Measurements from ENCODE around the gene RPL29.

Gene RPL29

DNA sequence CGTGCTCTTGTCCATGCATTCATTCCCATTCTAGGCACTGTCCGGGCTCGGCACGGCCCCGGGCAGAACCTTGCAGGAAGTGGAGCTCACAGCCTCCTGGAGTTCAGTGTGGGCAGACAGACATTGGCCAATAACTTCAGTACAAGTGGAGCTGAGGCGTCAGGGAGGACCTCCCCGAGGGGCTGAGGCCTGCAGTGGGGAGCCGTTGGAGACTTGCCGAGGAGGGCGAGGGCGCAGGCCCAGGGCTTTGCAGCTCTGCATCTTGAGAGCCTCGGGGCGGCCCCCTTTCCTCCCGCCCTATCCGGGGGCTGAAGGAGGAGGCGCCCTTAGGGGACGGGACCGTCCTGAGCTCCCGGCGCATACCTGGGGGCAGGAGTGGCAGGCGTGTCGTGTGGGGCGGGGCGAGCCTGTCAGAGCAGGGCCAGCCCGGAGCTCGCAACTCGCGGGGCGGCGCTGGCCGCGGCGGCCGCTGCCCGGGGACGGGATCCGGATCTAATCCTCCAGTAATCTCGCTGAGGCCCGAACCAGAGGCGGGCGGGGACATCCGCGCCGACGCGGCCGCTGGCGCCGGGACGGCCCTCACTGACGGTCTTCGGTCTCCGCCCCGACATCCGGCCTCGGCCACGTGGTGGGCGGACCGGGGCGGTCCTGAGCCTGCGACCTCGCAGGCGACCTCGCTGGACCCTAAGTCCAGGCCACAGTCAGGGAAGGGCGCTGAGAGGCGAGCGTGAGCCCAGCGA lies 12.7 kb downstream of the RPL29 start, which contains the start of gene ACY1:
Gene ACY1 (plus strand): TSS at position 698 of the 740 bp plus-strand sequence. CDS start 530 bp downstream, outside the sequence.
- DNase-seq (ENCODE audit: low spot score) = peak; percentile 98

DNA sequence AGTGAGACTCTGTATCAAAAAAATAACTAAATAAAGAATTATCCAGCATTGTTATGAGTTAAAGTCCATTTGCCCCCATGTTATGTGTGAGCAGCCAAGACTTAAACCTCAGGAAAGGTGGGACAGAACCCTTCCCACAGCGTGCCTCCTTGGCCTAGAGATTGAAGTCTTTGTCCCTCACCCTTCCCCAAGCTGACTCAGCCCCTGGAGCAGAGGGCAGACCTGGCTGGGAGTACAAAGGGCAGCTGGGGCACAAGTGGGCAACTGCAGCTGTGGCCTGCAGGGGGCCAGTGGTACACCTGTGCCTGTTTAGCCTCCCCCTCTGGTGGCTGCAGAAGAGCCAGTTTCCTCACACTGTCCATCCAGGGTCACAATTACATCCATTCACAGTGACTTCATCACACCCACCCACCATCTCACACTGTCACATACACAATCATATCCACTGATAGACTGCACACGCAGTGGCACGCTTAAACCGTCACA lies 13.3 kb downstream of the RPL29 start:
- no peak for DNase-seq (ENCODE audit: low spot score)

DNA sequence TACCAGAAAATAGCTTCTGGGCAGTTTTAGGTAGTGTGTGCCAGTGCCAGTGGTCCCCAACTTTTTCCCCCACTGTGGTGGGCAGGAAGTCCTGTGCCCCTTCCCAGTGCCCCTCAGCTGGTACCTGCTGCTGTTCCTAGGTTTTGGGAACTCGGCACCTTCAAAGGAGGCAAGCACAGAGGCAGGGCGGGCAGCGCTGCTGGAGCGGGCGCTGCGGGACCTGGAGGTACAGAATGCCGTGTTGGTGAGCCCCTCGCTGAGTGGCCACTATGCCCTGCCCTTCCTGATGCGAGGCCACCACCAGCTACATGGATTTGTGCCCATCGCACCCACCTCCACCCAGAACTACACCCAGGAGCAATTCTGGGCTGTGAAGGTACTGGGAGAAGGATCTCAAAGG lies 15.4 kb downstream of the RPL29 start:
- no peak for DNase-seq (ENCODE audit: low spot score)

DNA sequence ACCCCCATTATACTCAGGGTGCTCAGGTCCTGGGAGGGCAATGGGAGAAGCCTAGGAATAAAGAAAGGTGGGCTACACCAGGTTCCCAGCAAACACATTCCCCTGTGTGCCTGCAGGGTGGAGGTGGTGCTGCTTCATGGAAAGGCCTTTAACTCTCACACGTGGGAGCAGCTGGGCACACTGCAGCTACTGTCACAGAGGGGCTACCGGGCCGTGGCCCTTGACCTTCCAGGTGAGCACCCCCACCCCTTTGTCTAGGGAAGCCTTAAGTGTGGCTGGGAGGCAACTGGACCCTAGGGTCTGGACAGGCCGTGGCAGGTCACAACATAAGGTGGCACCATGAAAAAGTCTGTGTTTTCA lies 17.6 kb downstream of the RPL29 start:
- DNase-seq (ENCODE audit: low spot score) = no peak

DNA sequence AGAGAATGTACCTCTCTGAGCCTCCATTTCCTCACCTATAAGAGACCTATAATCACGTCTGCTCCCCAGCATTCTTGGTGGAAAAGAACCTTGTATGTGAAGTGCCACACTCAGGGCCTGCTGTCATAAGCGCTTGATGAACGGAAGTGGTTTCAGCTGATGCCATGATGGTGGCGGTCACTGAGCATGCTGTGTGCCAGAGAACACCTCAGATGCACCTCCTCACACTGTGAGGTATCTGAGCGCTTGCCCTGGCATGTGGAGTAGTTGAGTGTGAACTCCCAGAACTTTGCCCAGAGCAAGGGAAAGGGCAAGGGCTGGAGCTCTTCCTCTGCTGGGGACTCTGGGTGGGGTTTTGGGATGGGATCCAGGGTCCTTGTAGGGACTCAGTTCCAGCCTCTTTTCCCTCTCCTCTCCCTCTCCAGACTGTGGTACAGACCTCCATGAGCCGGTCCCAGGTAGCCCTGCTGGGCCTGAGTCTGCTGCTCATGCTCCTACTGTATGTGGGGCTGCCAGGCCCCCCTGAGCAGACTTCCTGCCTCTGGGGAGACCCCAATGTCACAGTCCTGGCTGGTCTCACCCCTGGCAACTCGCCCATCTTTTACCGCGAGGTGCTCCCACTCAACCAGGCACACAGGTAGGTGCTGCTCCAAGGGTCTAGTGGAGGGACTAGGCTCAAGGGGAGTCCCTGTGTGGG lies 18.1 kb downstream of the RPL29 start:
- DNase-seq (ENCODE audit: low spot score) = no peak

DNA sequence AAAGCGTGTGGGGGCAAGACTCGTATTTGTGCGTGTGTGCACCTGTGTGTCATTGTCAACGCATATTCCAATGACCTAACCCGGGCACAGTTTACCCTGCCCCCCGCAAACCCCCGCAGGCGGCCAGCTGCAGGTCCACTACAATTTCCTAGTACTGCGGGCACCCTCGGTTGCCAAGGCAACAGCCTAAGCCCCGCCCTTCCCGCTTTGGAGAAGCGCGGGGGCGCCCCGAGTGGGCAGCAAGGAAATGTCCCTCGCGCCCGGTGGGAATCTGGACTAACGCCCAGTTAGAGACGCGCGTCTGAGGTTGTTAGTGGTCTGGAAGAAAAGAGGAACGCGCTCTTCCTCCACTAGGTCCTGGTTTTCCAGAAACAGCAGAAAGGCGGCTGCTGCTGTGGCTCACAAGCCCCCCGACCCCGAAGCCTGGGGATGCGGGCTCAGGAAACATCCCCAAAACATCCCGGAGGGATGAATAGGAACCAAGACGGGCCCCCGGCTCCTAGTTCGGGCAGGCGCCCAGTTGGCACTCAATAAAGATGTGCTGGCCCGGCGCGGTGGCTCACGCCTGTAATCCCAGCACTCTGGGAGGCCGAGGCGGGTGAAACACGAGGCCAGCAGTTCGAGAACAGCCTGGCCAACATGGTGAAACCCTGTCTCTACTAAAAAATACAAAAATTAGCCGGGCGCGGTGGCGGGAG lies 19.7 kb downstream of the RPL29 start:
- peak; percentile 67 for DNase-seq (ENCODE audit: low spot score)

DNA sequence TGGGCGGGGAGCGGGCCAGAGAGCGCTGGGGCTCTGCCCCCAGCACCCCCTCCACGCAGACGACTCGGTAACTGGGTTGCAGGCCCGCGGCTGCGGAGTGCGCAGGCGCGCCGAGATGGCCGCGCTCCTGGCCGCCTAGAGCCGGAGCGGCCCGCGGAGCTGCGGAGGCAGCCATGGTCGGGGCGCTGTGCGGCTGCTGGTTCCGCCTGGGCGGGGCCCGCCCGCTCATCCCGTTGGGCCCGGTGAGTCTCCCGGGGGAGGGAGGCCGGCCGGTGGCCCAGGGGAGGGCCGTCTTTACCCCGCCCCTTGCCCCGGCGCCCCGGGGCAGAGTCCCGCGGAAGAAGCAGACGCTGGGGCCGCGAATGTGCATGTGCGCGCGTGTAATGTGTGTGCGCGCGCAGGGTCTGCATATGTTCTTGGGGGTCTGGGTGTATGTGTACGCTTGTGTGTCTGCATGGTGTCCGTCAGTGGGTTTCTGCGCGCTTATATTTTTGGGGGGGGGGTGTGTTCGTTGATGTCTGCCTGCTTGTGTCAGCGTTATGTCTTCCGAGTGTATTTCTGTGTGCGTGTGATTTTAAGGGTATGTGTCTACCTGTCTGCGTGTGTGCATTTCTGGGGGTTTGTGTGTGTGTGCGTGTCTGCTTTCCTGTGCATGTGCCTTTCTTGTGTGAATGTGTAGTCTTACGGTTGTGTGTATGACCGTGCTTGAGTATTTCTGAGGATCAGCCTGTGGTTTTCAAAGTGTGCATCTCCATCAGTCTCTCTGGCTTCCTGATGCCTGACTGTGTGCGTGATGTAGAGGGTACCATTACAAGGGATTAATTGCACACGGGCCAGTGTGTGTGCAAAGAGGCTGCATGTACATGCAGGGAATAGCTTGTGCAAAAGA lies 20.5 kb downstream of the RPL29 start, which contains the start of gene ABHD14A:
Gene ABHD14A (plus strand): TSS at position 102 of the 889 bp plus-strand sequence. CDS start 72 bp downstream, at position 174.
- DNase-seq (ENCODE audit: low spot score) = peak; percentile 92

DNA sequence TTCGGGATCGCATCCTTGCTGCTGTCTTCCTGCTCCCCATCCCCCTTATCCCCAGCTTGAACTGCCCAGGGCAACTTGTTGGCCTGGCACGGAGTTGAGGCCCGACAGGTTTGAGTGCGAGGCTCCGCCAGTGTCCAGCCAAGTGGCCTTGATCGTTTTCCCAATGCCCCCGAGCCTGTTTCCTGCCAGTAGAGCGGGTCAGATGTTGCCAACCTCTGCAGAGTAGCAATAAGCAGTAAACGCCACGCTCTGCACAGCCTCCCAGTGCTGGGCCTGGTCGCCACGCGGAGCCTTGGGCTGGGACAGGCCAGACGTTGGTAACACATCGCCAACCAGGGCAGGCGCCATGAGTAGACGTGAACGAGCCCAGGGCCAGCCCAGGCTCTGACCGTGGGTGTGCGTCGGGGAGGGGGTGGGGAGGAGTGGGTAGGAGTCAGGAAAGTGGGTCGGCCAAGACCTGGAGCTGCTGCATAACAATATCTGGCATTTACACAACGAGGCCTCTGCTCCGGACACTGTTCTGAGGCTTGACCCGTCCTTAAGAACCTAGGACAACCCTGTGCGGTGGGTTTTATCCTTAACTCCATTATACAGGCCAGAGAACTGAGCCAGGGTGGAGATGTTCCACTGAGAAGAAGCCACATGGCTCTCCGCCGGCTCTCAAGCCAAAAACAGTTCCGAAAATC lies 21.3 kb downstream of the RPL29 start:
- no peak for DNase-seq (ENCODE audit: low spot score)

DNA sequence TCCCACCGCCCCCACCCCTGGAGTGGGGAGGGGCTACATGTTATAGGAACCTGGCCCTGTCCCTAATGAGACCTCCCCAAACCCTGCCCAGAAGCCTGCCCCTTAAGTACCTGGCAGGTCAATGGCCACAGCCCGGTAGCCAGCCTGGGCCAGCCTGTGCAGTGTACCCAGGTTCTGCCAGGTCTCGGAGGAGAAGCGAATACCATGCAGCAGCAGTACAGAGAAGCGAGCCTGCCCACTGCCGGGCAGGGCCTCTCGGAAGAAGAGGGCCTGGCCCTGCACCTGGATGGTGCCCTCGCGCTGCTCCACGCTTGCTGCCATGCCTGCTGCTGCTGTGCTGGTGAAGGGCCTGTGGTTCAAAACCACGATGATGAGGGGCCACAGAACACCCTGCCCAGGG lies 24.3 kb downstream of the RPL29 start:
- DNase-seq (ENCODE audit: low spot score) = no peak

DNA sequence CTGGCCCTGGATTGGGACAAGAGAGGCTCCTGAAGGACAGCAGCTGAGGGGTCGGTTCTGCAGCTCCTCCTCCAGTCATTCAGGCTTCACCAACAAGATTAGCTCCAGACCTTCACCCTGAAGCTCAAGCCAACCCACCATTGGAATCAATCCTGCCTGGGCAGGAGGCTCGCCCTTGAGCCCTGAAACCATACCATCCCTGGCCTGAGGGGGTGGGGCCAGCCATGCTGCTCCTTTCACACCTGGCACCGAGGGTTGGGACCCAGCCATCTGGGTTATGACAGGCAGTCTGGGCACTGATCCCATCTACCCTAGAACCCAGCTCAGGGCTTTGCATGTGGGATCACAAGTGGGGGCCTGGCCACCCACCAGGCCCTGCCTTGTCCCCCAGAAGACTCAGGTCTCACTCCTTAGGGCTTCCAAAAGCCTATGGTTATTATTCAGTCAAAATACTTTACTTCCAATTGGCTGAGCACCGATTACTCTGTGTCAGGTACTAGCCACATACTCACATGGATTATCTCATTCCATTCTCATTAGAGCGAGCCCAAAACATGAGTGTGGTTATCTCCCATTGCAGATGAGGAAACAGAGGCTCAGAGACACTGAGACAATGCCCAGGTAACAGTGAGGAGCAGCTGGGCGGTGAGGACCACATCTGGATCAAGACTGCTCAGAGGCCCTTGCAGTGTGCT lies 24.9 kb downstream of the RPL29 start:
- no peak for DNase-seq (ENCODE audit: low spot score)

DNA sequence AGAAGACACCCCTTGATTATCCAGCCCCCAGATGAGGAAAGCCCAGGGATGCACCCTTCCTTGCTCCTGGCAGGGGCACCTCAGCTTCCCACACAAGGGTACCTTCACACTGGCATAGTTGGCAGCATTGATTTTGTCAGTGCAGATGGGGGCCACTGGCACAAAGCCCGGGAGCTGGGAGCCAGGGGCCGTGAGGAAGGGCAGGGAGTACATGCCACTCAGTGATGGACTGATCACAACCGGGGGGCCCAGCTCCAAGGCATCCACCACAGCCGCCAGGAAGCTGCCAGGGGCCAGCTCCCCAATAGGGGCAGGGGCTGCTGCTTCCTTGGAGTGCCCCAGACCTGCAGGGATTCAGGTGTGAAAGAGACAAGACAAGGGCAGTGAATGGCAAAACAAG lies 25.9 kb downstream of the RPL29 start:
- DNase-seq (ENCODE audit: low spot score) = no peak

DNA sequence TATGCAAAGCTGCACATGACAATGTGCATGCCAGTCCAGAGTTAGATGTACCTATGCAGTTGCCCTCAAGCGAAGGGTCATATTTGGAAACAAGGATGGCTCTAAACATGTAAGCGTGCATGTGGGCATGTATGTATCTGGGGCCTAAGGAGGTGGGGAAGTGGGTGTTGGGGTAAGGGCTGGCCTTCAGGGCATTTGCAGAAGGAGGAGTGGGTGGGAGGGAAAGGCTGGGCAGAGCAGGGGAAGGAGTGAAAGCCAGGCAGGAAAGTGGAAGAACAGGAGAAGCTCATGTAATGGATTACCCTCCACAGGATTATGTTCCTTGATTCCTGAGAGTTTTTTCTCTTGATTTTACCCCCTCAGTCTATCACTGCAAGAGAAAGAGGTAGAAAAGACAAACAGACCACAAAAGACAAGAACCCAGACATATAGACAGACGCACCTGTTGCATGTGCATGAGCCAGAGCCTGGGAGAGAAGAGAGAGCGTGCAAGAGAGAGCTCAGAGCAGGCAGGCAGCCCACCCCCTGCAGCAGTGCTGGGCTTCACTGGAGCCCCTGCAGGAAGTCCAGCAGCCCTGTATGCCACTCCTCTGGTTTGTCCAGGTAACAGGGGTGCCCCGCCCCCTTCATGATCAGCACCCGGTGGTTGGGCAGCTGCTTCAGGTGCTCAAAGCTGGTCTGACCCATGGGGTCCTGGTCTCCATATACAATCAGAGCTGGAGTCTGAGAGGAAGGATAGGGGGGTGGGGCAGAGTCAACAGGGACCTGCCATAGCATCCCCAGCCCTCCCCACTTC lies 26.6 kb downstream of the RPL29 start:
- no peak for DNase-seq (ENCODE audit: low spot score)

DNA sequence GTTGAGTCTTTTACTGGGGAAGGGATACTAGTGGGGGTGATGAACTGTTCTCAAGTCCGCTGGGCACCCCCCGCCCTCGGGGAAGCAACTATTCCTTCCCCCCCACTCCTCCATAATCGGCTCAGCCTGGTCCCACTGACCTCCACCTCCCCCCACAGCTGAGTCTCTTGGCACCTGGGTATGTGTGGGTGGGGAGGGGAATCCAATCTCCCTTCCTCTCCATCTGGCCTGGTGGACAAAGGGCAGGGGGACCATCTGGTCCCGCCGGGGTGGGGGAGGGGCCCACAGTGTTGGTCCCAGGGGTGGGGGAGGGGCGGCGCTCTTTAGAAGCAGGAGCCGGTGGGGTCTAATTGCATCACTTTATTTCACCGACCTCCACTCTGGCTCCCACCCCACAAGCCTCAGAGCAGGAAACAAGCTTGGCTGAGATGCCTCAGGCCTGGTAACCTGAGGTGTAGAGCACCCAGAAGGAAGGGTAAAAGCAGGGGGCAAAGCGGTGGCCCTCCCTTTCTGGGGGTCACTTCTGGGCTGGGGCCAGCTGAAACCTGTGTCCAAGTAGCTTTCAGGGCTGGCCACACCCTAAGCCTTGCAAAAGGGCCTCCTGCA lies 27.4 kb downstream of the RPL29 start:
- DNase-seq (ENCODE audit: low spot score) = no peak

DNA sequence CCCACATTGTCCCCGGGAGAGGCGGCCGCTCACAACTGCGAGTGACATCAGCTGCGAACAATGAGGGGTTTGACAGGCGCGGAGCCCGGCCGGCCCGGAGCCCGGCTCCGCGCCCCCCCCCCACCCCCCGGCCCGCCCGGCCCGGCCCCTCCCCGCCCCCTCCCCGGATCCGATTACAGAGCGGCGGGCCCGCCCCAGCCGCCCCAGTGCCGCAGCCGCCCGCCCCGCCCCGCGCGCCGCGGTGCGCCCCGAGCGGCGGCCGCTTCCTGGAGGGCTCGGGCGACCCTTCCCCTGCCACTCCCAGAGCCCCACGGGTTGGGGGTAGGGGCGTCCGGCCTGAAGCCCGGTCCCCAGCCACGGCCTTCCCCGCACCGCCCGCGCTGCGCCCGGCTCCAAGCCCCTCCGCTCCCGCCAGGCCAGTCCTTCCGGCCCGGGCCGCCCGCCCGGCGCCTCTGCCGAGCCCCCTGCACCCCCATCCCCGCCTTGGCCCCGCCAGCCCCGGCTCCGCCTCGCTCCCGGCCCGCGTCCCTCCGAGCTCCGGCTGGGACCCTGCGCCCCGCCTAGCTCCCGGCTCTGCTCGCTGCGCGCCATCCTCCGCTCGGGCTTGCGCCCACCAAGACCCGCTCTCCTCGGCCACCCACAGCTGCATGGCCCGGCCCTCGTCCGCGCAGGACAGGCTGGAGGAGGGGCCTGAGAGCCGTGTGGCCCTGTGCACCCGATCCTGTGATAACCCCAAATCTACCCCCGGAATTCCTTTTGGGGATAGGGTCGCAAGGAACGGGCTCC lies 28.1 kb downstream of the RPL29 start, which contains the start of gene PCBP4:
Gene PCBP4 (minus strand): TSS at position 71 of the 786 bp plus-strand sequence. CDS start 6,214 bp downstream, outside the sequence.
- peak; percentile 84 for DNase-seq (ENCODE audit: low spot score)

DNA sequence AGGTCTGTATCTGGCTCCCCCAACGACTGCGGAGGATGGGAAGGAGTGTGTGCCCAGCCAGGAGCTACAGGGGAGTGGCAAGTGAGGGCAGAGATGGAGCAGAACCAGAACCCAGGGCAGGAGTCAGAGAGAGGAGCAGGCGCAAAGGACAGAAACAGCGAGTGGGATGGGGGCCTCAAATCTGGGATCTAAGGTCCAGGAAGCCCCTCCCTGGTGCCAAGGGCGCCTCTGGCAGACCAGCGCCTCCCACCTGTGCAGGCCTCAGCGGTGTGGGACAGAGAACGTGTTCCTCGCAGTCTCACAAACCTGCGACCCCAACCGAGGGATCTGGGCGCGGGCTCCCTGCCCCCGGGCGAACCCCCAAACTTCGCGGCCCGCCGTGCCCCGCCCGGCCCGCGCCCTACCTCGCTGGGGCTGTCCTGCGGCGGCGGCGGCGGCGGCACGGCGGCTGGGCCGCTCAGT lies 28.7 kb downstream of the RPL29 start:
- no peak for DNase-seq (ENCODE audit: low spot score)

DNA sequence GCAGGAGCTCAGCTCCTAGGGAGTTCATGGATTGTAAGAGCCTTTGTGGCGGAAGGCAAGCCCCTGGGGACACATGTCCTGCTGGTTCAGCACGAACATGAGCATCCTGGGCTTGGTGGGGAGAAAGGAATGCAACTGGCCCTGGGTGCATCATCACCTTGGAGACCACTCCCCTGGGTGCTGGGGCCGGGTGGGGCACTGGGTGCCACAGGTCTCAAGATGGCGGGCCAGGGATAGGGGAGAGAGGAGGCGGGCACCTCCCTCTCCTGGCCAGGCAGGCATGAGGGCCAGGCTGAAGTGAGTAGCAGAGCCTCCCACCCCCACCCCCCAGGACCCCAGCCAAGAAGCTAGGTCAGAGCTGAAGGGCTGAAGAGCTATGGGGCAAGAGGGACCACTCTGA lies 29.2 kb downstream of the RPL29 start:
- no peak for DNase-seq (ENCODE audit: low spot score)

DNA sequence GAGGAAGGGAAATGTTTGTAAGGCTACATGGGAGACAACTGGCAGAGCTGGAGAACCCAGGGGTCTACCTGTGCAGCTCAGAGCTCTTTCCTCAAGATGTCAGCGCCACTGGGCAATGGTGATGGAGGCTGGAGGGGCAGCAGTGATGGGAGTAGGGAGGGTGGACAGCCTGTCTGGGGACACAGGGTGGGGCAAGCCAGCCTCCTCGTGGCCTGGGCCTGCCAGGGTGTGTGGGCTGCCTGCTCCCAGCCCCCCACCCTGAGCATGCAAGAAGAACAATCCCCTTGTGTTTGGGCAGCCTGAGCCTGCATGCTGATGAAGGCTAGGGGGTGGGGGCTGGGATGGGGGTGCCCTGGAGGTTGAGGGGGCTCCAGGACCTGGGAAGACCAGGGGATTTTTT lies 29.7 kb downstream of the RPL29 start:
- no peak for DNase-seq (ENCODE audit: low spot score)

DNA sequence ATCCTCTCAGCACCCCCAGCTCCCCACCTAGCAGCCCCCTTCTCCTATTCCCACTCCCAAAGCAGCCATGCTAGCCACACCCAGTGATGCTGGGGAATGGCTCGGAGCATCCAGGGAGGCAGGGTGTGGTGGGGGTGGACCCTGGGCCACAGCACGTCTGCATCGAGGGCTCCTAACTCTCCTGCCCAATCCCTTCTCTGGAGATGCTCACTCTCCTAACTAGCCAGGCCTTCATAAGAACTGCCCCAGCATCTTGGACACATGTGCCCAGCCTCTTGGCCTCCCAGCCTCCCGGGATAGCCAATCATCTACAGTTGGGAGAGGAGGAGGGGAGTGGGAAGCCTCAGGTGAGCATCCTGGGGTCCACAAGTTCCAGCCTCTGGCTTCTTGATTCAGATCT lies 31.2 kb downstream of the RPL29 start:
- no peak for DNase-seq (ENCODE audit: low spot score)
